Measurements from ENCODE around the gene SPRY2.
"Not testable (repeated sequence)": the region's sequence is repeated elsewhere in the genome, so short reads cannot be mapped to it uniquely, and the experiment has no call there.

The SPRY2 gene

GRCh38 chr13:80341101-80341755 is at the start of gene SPRY2:
SPRY2 (minus strand) TSS chr13:80341126; CDS start chr13:80337705, 3,421 bp downstream.
- DNase-seq (ENCODE audit: low read depth in 1 of 2, low spot score in 1 of 2) = no peak

DNA sequence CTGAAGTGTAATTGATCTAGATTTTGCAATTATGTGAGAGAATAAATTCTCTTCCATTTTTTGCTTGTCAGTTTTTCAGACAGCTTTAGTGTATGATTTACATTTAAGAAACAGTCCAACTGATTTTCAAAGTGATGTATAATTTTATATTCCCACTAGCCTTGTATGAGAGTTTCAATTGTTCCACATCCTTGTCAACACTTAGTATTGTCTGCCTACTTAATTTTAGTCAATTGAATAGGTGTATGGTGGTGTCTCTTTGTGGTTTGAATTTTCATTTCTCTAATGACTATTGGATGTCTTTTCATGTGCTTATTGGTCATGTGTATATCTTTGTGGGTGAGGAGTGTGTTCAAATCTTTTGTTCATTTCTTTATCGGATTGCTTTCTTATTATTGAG is 49.4 kb upstream of the SPRY2 start:
- no peak for DNase-seq (ENCODE audit: low read depth in 1 of 2, low spot score in 1 of 2)

DNA sequence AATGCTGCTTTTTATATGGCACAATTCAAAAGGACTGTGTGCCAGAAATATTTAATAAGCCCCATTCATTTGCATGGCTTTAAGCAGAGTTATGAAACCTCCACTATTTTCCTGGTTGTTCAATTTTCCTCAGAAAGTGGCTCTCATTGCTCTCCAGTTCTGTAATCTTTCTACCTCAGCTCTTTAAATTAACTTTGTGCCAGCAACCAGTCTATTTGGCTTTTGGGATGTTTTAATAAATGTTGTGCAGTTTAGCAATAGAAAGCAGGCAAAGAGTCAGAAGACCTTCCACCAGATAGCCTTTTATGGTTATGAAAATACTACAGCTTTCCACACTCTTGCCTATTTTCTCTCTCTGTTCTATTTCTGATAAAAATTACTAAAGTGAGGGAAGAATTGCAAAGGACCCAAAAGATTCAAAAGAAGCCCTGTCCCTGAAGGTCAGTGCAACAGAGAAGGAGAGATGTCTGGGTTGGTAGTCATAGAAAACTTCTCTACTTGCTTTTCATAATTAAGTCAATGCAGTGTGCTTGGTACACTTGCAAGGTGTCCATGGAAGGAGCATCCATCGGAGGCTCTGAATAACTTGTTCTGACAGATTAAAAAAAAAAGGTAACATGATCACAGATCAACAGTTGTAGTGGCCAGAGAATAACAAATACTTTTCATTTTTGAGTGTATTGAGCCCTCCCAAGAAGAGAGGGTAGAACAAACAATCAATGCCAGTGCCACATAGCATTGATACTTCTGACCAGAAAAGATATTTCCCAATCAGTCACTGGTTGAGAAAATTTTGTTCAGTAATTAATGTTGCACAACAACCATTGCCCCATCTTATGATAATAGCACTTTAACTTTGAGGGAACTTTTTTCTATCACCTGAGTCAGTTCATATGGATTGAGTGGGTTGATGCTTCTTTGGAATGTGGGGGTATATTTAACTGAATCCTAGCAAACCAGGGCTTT is 48.4 kb upstream of the SPRY2 start:
- no peak for DNase-seq (ENCODE audit: low read depth in 1 of 2, low spot score in 1 of 2)

GRCh38 chr13:80388506-80388905 is 47.6 kb upstream of the SPRY2 start:
- no peak for DNase-seq (ENCODE audit: low read depth in 1 of 2, low spot score in 1 of 2)

DNA sequence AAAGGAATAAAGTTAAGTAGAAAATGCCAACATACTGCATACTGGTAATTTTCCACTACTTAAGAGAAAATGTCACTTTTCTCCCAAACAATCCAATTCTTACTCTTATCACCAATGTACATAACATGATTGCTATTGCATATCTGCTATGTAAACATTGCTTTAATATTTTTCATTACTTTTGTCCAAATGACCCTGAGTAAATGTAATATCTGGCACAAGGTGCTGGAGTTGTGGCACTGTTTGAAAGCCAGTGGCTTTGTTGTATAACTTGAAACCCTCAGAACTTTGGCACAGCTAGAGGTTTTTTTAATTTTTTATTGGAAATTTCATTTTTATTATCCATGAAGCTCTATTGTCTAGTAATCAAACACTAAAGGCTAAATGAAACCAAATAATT is 45.7 kb upstream of the SPRY2 start:
- DNase-seq (ENCODE audit: low read depth in 1 of 2, low spot score in 1 of 2) = no peak

DNA sequence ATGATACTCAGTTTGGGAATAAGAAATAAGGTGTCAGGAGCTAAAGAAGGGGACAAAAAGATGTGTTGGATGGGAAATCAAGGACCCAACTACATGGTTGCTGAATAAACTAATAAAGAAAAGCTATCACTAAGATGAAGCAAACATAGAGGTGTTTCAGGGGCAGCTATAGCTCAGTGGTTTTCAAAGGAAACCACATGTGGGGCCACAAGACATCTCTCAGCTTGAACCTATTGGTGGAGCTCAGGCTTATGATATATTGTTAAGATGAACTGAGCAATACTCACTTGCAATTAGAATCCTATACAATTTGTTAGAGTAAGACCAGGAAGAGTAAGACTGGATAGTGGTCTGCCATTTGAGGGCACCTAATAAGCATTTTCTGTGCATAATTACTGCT is 45.1 kb upstream of the SPRY2 start:
- DNase-seq (ENCODE audit: low read depth in 1 of 2, low spot score in 1 of 2) = no peak

DNA sequence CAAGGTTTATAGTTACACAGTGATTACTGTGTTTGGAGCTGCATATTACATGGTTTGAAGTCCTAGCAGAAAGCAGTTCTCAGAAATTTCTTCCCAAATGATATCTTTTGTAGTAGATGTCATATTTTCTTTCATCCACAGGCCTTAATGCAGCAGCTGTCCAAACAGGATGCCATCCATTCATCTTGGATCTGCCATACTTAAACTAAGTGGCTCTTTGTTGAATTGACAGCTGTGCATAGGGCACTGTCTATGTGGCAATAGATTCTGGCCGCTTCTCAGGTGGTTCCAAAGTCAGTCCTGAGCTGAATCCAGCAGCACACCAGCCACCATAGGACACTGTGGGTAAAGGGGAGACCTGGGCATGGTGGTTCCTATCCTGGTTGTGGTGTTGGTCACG is 41.6 kb upstream of the SPRY2 start:
- no peak for DNase-seq (ENCODE audit: low read depth in 1 of 2, low spot score in 1 of 2)

- no peak for DNase-seq (ENCODE audit: low read depth in 1 of 2, low spot score in 1 of 2)
These were observed 38.3 kb upstream of the SPRY2 start for GRCh38 chr13:80379245-80379644.

DNA sequence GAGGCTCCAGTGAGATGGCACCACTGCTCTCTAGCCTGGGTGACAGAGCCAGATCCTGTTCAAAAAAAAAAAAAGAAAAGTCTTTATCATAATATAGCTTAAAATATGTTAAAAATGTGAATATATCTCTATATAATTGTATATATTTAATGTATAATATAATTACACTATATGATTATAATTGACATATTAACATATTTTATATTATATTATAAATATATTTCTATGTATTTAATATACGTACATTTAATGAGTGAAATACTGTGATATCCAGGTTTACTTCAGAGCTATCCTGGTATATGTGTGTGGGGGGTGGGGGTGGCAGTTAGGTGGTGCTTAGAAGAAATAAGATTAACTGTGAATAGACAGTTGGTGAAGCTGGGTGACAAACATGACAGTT is 35.6 kb upstream of the SPRY2 start:
- DNase-seq (ENCODE audit: low read depth in 1 of 2, low spot score in 1 of 2) = no peak

GRCh38 chr13:80374901-80375300 is 34.0 kb upstream of the SPRY2 start:
- DNase-seq (ENCODE audit: low read depth in 1 of 2, low spot score in 1 of 2) = no peak

DNA sequence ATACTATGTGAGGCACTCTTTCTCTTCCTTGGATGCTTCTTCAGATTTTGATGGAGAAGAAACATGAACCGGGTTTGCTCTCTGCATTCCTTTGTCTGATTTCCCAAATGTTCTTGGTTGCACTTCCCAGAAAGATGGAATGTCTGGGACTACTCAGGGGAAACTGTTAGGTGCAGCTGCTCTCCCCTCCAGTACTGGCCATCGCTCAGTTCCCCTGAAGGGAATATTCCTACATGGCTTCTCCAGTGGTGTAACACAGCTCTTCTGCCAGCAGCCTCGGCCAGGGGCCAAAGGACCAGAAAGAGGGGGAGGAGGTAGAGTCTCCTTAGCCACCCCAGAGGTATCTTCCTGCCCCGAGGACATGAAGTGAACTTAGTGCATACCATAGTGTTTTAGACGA is 33.5 kb upstream of the SPRY2 start:
- DNase-seq (ENCODE audit: low read depth in 1 of 2, low spot score in 1 of 2) = no peak

GRCh38 chr13:80371840-80372509 is 31.0 kb upstream of the SPRY2 start:
- DNase-seq (ENCODE audit: low read depth in 1 of 2, low spot score in 1 of 2) = no peak

GRCh38 chr13:80367473-80367872 is 26.5 kb upstream of the SPRY2 start:
- DNase-seq (ENCODE audit: low read depth in 1 of 2, low spot score in 1 of 2) = no peak

DNA sequence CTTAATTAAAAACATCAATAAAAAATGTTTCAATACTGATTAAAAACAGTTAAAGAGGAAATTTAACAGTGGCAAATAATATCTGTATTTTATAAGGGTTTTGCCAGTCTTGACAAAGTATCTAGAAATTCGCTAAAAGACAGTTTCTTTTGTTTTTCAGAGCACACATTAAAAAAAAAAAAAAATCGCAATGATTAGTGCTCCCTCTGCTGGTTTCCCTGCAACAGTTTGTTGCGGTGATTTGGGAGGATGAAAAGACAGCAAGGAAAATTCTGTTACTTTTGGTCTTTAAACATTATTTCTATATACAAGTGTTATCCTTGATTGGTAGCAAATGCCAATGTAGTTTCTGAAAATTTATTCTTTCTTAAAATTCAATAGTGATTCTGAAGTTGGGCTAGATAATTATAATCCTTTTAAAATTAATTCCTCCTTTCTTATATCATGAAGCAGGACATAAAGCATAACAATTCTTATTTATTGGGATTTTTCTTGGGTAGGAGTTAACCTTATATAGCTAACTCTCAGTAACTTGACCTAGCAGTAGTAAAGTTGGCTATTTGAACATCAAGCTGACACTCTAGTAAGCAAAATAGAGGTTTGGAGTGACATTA is 23.1 kb upstream of the SPRY2 start:
- no peak for DNase-seq (ENCODE audit: low read depth in 1 of 2, low spot score in 1 of 2)

- no peak for DNase-seq (ENCODE audit: low read depth in 1 of 2, low spot score in 1 of 2)
These were observed 21.6 kb upstream of the SPRY2 start for GRCh38 chr13:80362481-80362880.

DNA sequence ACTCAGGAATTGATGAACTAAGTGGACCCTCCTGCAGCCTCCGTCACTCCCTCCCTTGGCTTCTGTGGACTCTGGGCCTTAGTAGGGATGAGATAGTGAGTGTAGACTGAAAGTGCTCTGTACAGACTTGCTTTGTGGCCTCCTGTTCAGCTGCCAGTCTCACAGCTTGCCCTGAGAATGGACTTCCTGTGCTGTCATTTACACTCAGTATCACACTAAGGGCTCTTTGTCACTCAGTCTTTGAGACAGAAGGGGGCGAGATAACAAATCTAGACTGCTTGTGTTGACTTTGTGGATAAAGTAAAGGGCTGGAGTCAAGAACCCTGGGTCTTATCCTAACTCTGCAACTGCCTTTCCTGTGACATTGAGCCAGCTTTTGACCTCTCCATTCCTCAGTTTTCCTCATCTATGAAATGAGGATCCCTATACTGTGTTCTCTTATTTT is 21.0 kb upstream of the SPRY2 start:
- DNase-seq (ENCODE audit: low read depth in 1 of 2, low spot score in 1 of 2) = no peak

- DNase-seq (ENCODE audit: low read depth in 1 of 2, low spot score in 1 of 2) = no peak
These were observed 20.4 kb upstream of the SPRY2 start for GRCh38 chr13:80361298-80361697.

GRCh38 chr13:80360453-80360800 is 19.5 kb upstream of the SPRY2 start:
- no peak for DNase-seq (ENCODE audit: low read depth in 1 of 2, low spot score in 1 of 2)

DNA sequence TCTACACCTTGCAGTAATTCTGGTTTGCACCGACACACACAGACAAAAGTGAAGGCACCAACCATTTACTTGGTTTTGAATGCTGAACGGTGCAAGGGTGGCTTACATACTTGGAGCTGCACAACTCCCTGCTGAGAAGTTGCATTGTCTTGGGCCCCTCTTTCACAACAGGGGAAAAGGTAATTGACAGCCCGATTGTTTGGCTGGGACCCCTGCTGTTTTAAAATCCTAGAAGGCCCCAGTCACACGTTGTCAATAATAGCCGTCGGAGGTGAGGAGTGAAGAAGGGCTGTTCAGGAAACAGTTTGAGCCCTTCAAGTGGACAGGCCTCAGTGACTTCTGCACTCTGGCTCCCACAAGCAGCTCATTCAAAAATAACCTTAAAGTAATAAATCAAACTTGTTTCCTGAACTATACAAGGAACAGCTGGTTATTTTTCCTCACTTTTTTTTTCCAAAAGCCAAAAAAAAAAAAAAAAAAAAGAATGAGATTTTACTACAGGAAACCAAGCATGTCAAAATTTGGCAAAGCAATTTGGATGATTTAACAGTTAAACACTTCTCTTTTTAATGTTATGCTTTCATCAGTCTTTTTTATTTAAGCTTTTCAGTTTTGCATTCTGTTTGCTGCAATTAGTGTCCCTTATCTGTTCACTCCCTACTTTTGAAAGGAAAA is 19.0 kb upstream of the SPRY2 start:
- DNase-seq (ENCODE audit: low read depth in 1 of 2, low spot score in 1 of 2) = no peak

- DNase-seq (ENCODE audit: low read depth in 1 of 2, low spot score in 1 of 2) = no peak
These were observed 18.5 kb upstream of the SPRY2 start for GRCh38 chr13:80359414-80359777.

DNA sequence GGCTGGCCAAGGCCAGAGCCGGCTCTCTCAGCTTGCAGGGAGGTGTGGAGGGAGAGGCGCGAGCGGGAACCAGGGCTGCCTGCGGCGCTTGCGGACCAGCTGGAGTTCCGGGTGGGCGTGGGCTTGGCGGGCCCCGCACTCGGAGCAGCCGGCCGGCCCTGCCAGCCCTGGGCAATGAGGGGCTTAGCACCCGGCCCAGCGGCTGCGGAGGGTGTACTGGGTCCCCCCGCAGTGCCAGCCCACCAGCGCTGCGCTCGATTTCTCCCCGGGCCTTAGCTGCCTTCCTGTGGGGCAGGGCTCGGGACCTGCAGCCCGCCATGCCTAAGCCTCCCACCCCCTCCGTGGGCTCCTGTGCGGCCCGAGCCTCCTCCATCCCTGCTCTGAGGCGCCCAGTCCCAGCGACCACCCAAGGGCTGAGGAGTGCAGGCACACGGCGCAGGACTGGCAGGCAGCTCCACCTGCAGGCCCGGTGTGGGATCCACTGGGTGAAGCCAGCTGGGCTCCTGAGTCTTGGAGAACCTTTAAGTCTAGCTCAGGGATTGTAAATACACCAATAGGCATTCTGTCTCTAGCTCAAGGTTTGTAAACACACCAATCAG is 14.7 kb upstream of the SPRY2 start:
- not testable (repeated sequence) for DNase-seq (ENCODE audit: low read depth in 1 of 2, low spot score in 1 of 2)
